IMR-90 (cell line): ENCODE measurements around the gene LCE5A. TPM values are rescaled to one million over a fixed set of nuclear protein-coding genes. Genes with fewer than 3 reads are reported as not detected.
A peak's percentile ranks its signal among the peaks of the same experiment; 100 is the strongest.

Experiments
- ATAC-seq: fragments of 200-7000 bp; cut with Tn5 transposase; 2 replicates; pipeline ENCODE4 v1.9.1; 2020; ENCODE audit warnings: low read depth, mild to moderate bottlenecking, moderate library complexity
- BruUV-seq: library from RNA; stranded (reverse); fragments of 400-500 nt; replicated peaks from 2 replicates; lab custom pipeline; 2021; lab: Mats Ljungman, UMichigan
- CTCF ChIA-PET: fragments of 300-600 bp; formaldehyde crosslinking; extraction: SDS; loops from one replicate; lab custom pipeline; 2021; ENCODE audit warnings: antibody characterized with exemption; lab: Yijun Ruan, JAX
- POLR2A ChIA-PET: fragments of 300-600 bp; sonication (Branson Sonifier 250); formaldehyde crosslinking; loops from one replicate; lab custom pipeline; 2022; ENCODE audit warnings: antibody characterized with exemption; ENCODE audit not compliant: unreplicated experiment; lab: Charles Lee
- DNase-seq: peaks from one replicate; pipeline ENCODE4 v3.0.0; 2013
- H2AFZ ChIP-seq: replicated peaks from 2 replicates; pipeline ENCODE3; 2013; ENCODE audit warnings: low read length, mild to moderate bottlenecking; ENCODE audit not compliant: poor library complexity
- H2AK5ac ChIP-seq: 2 replicates; pipeline ENCODE4 v1.6.1; 2013; ENCODE audit warnings: low read depth, low read length, inconsistent platforms
- H2AK9ac ChIP-seq: replicated peaks from 2 replicates; pipeline ENCODE3; 2013; ENCODE audit warnings: mild to moderate bottlenecking, low read depth, low read length, moderate library complexity; ENCODE audit not compliant: poor library complexity
- H2BK120ac ChIP-seq: 2 replicates; pipeline ENCODE4 v1.6.1; 2013; ENCODE audit warnings: low read depth, low read length, inconsistent platforms
- H2BK15ac ChIP-seq: 3 replicates; pipeline ENCODE4 v1.6.1; 2013; ENCODE audit warnings: low read depth, low read length, inconsistent platforms
- H2BK20ac ChIP-seq: 2 replicates; pipeline ENCODE4 v1.6.1; 2013; ENCODE audit warnings: low read depth, mild to moderate bottlenecking, inconsistent platforms, low read length, moderate library complexity
- H2BK5ac ChIP-seq: 2 replicates; pipeline ENCODE4 v1.6.1; 2013; ENCODE audit warnings: mild to moderate bottlenecking, low read depth, low read length, inconsistent platforms; ENCODE audit not compliant: poor library complexity, severe bottlenecking
- H3K14ac ChIP-seq: replicated peaks from 2 replicates; pipeline ENCODE4 v1.6.1; 2013; ENCODE audit warnings: low read depth, low read length, inconsistent platforms
- H3K18ac ChIP-seq: 2 replicates; pipeline ENCODE4 v1.6.1; 2013; ENCODE audit warnings: low read depth, low read length, control low read depth
- H3K23ac ChIP-seq: 2 replicates; pipeline ENCODE4 v1.6.1; 2013; ENCODE audit warnings: low read depth, low read length, inconsistent platforms
- H3K27ac ChIP-seq: 2 replicates; pipeline ENCODE4 v1.5.1; 2013; ENCODE audit warnings: mild to moderate bottlenecking, control low read depth, low read length; ENCODE audit not compliant: insufficient read depth
- H3K27me3 ChIP-seq: 2 replicates; pipeline ENCODE4 v1.6.1; 2013; ENCODE audit warnings: low read length; ENCODE audit not compliant: control insufficient read depth, insufficient read depth
- H3K36me3 ChIP-seq: 2 replicates; pipeline ENCODE4 v1.6.1; 2013; ENCODE audit warnings: low read length, mixed read lengths; ENCODE audit not compliant: control insufficient read depth, insufficient read depth
- H3K4ac ChIP-seq: 2 replicates; pipeline ENCODE4 v1.6.1; 2013; ENCODE audit warnings: low read depth, low read length, inconsistent platforms
- H3K4me1 ChIP-seq: 2 replicates; pipeline ENCODE4 v1.6.1; 2013; ENCODE audit warnings: low read length, mixed read lengths; ENCODE audit not compliant: control insufficient read depth, insufficient read depth
- H3K4me2 ChIP-seq: 2 replicates; pipeline ENCODE4 v1.6.1; 2013; ENCODE audit warnings: low read depth, mild to moderate bottlenecking, control low read depth, low read length, moderate library complexity
- H3K4me3 ChIP-seq: 2 replicates; pipeline ENCODE4 v1.5.1; 2013; ENCODE audit warnings: low read depth, mild to moderate bottlenecking, control low read depth, low read length, moderate library complexity; ENCODE audit not compliant: insufficient read depth
- H3K56ac ChIP-seq: 2 replicates; pipeline ENCODE4 v1.6.1; 2013; ENCODE audit warnings: low read length, inconsistent platforms; ENCODE audit not compliant: insufficient read depth; ENCODE audit errors: extremely low read depth
- H3K79me1 ChIP-seq, 2 experiments: 2 replicates each; pipeline ENCODE4 v1.6.1; 2013; ENCODE audit warnings: low read length in 2 of 2, inconsistent platforms in 1 of 2, low read depth in 1 of 2
- H3K9ac ChIP-seq: 2 replicates; pipeline ENCODE4 v1.6.1; 2013; ENCODE audit warnings: low read depth, low read length, control low read depth
- H3K9me1 ChIP-seq: 2 replicates; pipeline ENCODE4 v1.6.1; 2013; ENCODE audit warnings: low read length, inconsistent platforms; ENCODE audit not compliant: insufficient read depth
- H3K9me3 ChIP-seq: 2 replicates; pipeline ENCODE4 v1.6.1; 2013; ENCODE audit warnings: low read length; ENCODE audit not compliant: control insufficient read depth, insufficient read depth
- H4K20me1 ChIP-seq: 2 replicates; pipeline ENCODE4 v1.6.1; 2013; ENCODE audit warnings: low read length, inconsistent platforms; ENCODE audit not compliant: insufficient read depth
- H4K5ac ChIP-seq: 2 replicates; pipeline ENCODE4 v1.6.1; 2013; ENCODE audit warnings: mild to moderate bottlenecking, low read depth, low read length, control low read depth
- H4K8ac ChIP-seq, 2 experiments: 2 replicates each; pipeline ENCODE4 v1.6.1; 2013; ENCODE audit warnings: low read depth in 2 of 2, low read length in 2 of 2, control low read depth in 1 of 2, inconsistent platforms in 1 of 2
- H4K91ac ChIP-seq: 2 replicates; pipeline ENCODE4 v1.6.1; 2013; ENCODE audit warnings: low read depth, low read length, inconsistent platforms; ENCODE audit not compliant: insufficient read depth
- CTCF ChIP-seq: conservative IDR thresholded peaks from 2 replicates; pipeline ENCODE4 v1.5.1; 2012; ENCODE audit warnings: mild to moderate bottlenecking, low read depth, low read length, improper control_type of control experiment
- MAZ ChIP-seq: IDR thresholded peaks from 2 replicates; pipeline ENCODE4 v1.6.1; 2012; ENCODE audit warnings: low read depth, mild to moderate bottlenecking, low read length, improper control_type of control experiment, moderate library complexity, borderline replicate concordance
- SMC3 ChIP-seq: fragments of 150-350 bp; IDR thresholded peaks from 2 replicates; pipeline ENCODE4 v1.6.1; 2016; ENCODE audit warnings: low read depth, mild to moderate bottlenecking, antibody characterized with exemption, low read length, moderate library complexity
- WGBS, 2 experiments: methylation state at CpG; one replicate each; pipeline versions ENCODE4 v1.1.5 to v1.1.7; 2013; ENCODE audit warnings: missing lambda C conversion rate in 2 of 2; ENCODE audit not compliant: insufficient read length in 1 of 2; ENCODE audit errors: extremely low coverage in 2 of 2; 5-methylcytosine and 5-hydroxymethylcytosine counted together
- dilution Hi-C: fragments of 300-500 bp; cut with HindIII; formaldehyde crosslinking; loops from one replicate; pipeline ENCODE4 v1.14.3; 2018; ENCODE audit warnings: low sequenced_read_pairs; ENCODE audit not compliant: unreplicated experiment
- in situ Hi-C: fragments of 300-500 bp; cut with MboI; formaldehyde crosslinking; loops from 3 replicates; pipeline ENCODE4 v1.14.3; 2019; ENCODE audit warnings: low sequenced_read_pairs, inconsistent platforms, mixed read lengths
- intact Hi-C: fragments of 100-400 bp; cut with micrococcal nuclease; formaldehyde crosslinking; loops from 2 replicates; pipeline ENCODE4 v1.10.0; 2022
- polyA plus RNA-seq, 3 experiments: library from polyadenylated mRNA; depleted of rRNA; stranded (reverse); fragments of >200 nt; gene quantifications; 2 replicates each; pipeline ENCODE4 v1.2.3, GENCODE V29; 2012; ENCODE audit warnings: low replicate concordance in 1 of 3
- total RNA-seq: library from RNA; depleted of rRNA; stranded (reverse); fragments of >200 nt; gene quantifications from 2 replicates; pipeline ENCODE4 v1.2.3, GENCODE V29; 2012

Gene LCE5A
- total and polyA plus RNA-seq, 2 of the 4 experiments (the other 2 are of a cell fraction), result not detected

- Histone ChIP-seq H3K4me1 (no peaks in the 10 kb centered on the region), H3K9me1 (no peaks in the 10 kb centered on the region), H3K9ac (no peak overlapping the region), H3K36me3 (no peaks in the 10 kb centered on the region), H3K4ac (no peak overlapping the region), H3K27ac (no peak overlapping the region), H2BK120ac (no peak overlapping the region), H2AFZ (no peak overlapping the region), H3K14ac (no peak overlapping the region), H2BK20ac (no peak overlapping the region), H3K4me3 (no peak overlapping the region), H3K4me2 (no peak overlapping the region), H3K9me3 (no peaks in the 10 kb centered on the region), H2AK9ac (no peak overlapping the region), H3K27me3 (no peaks in the 10 kb centered on the region), H4K20me1 (no peaks in the 10 kb centered on the region), H4K5ac (no peak overlapping the region), H2BK15ac (no peak overlapping the region), H4K91ac (no peak overlapping the region), H2AK5ac (no peak overlapping the region), H3K79me1 (no peaks in the 10 kb centered on the region), H2BK5ac (no peak overlapping the region), H3K23ac (no peak overlapping the region), H4K8ac (no peak overlapping the region), H3K56ac (no peak overlapping the region), H3K18ac (no peak overlapping the region)
- BruUV-seq, result no TSS peak
- CTCF ChIA-PET, result no interaction called here
- POLR2A ChIA-PET, result no interaction called here
- no peak for TF ChIP-seq MAZ
- TF ChIP-seq SMC3, result peak; percentile 20; the same call in 1 of the 2 replicates
- peak; percentile 11; the same call in 1 of the 2 replicates for TF ChIP-seq CTCF
- dilution Hi-C loops (no loop called here), intact Hi-C loops (no loop called here), in situ Hi-C loops (no loop called here)
- no peak for DNase-seq
- no peak for ATAC-seq
- no CpG with 5 or more reads among the region's 2 CpGs for WGBS, 2 experiments
Observed at GRCh38 chr1:152497273-152497672, 13.3 kb upstream of the LCE5A start.
